Panc1 (cell line): ENCODE measurements around the gene DACH1. TPM values are rescaled to one million over a fixed set of nuclear protein-coding genes. Genes with fewer than 3 reads are reported as not detected.
"Not testable (repeated sequence)": the region's sequence is repeated elsewhere in the genome, so short reads cannot be mapped to it uniquely, and the experiment has no call there.

ENCODE experiments used
- ATAC-seq: fragments of 200-7000 bp; cut with Tn5 transposase; 2 replicates; pipeline ENCODE4 v1.9.1; 2020; ENCODE audit warnings: mild to moderate bottlenecking, moderate library complexity
- BruUV-seq: library from RNA; stranded (reverse); fragments of 400-500 nt; replicated peaks from 2 replicates; lab custom pipeline; 2021; lab: Mats Ljungman, UMichigan
- CTCF ChIA-PET: fragments of 300-600 bp; sonication (Branson Sonifier 250); formaldehyde crosslinking; loops from one replicate; lab custom pipeline; 2022; ENCODE audit warnings: antibody characterized with exemption; lab: Charles Lee
- POLR2A ChIA-PET: fragments of 300-600 bp; sonication (Branson Sonifier 250); formaldehyde crosslinking; loops from one replicate; lab custom pipeline; 2022; ENCODE audit warnings: antibody characterized with exemption; lab: Charles Lee
- DNase-seq: peaks from one replicate; pipeline ENCODE4 v3.0.0-alpha.2; 2010; ENCODE audit warnings: low read depth, low spot score
- H3K27ac ChIP-seq: 2 replicates; pipeline ENCODE4 v1.5.1; 2011; ENCODE audit warnings: mild to moderate bottlenecking, low read length, inconsistent platforms
- H3K27me3 ChIP-seq: fragments of 200-500 bp; sonication (Bioruptor generic); 2 replicates; pipeline ENCODE4 v1.6.0; 2014; ENCODE audit warnings: low read length, inconsistent platforms; ENCODE audit not compliant: control insufficient read depth, insufficient read depth
- H3K36me3 ChIP-seq: fragments of 200-500 bp; sonication (Bioruptor generic); 2 replicates; pipeline ENCODE4 v1.5.1; 2014; ENCODE audit warnings: inconsistent platforms, mild to moderate bottlenecking, low read length, moderate library complexity; ENCODE audit not compliant: control insufficient read depth, insufficient read depth
- H3K4me1 ChIP-seq: 2 replicates; pipeline ENCODE4 v1.5.1; 2011; ENCODE audit warnings: inconsistent platforms, mild to moderate bottlenecking, low read length, moderate library complexity; ENCODE audit not compliant: control insufficient read depth, insufficient read depth
- H3K4me3 ChIP-seq, 2 experiments: 2 replicates each; pipeline ENCODE4 v1.5.1; 2011 to 2012; ENCODE audit warnings: low read depth in 2 of 2, low read length in 2 of 2, mild to moderate bottlenecking in 2 of 2, inconsistent platforms in 1 of 2, moderate library complexity in 1 of 2
- H3K9me3 ChIP-seq: fragments of 200-500 bp; sonication (Bioruptor generic); 2 replicates; pipeline ENCODE4 v1.5.1; 2014; ENCODE audit warnings: low read depth, mild to moderate bottlenecking, inconsistent platforms, low read length, moderate library complexity; ENCODE audit not compliant: control insufficient read depth, insufficient read depth
- POLR2AphosphoS5 ChIP-seq: IDR thresholded peaks from 2 replicates; pipeline ENCODE4 v1.6.1; 2012; ENCODE audit warnings: mild to moderate bottlenecking, low read depth, low read length, moderate library complexity
- SIN3A ChIP-seq: IDR thresholded peaks from 2 replicates; pipeline ENCODE4 v1.6.1; 2012; ENCODE audit warnings: low read depth, mild to moderate bottlenecking, low read length, moderate library complexity, borderline replicate concordance; ENCODE audit not compliant: insufficient read depth
- TCF7L2 ChIP-seq: IDR thresholded peaks from 2 replicates; pipeline ENCODE4 v1.6.1; 2011; ENCODE audit warnings: mild to moderate bottlenecking, low read depth, low read length, inconsistent platforms
- in situ Hi-C: cut with HindIII; loops from 2 replicates; pipeline ENCODE4 v1.10.0; 2016; ENCODE audit warnings: low sequenced_read_pairs, low pct_unique_long_range_greater_than_20kb
- intact Hi-C: fragments of 100-400 bp; cut with micrococcal nuclease; formaldehyde crosslinking; loops from one replicate; pipeline ENCODE4 v1.10.0; 2022; ENCODE audit not compliant: unreplicated experiment
- total RNA-seq: library from RNA; stranded (reverse); gene quantifications from one replicate; pipeline ENCODE4 v1.2.1, GENCODE V29; 2021; ENCODE audit not compliant: unreplicated experiment
- TF ChIP-seq, protein P1 (sequence below), 2 experiments: IDR thresholded peaks; 2 replicates each; pipeline ENCODE4 v1.6.1; 2011 to 2012; ENCODE audit warnings: low read depth in 2 of 2, control low read depth in 1 of 2, low read length in 1 of 2, mild to moderate bottlenecking in 1 of 2, moderate library complexity in 1 of 2; ENCODE audit not compliant: insufficient read depth in 1 of 2
- TF ChIP-seq, protein P2 (sequence below): fragments of 450-650 bp; IDR thresholded peaks from 2 replicates; pipeline ENCODE4 v1.5.1; 2017; ENCODE audit warnings: mild to moderate bottlenecking

The DACH1 gene
- total RNA-seq, 1 experiment from 2014 or later = 0.54 TPM

DNA sequence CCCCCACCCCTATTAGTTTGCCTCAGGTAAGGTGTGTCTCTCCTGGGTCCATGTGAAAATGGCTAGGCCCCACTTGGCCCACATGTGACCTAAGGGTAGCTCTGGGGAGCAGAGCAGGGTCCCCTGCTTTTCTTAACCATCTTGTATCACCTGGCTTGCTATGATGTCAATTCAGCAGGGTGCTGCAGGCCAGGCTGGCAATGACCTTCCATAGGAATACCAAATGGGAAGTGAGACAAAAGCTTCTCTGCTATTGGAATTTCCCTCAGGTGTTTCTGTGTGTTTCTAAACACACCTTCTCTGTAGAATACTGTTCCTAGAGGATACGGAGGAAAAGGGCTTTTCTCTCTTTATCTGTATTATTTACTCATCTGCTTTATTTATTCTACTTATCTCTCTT lies 35.7 kb upstream of the DACH1 start:
- ChIA-PET POLR2A (no interaction called here), CTCF (no interaction called here)
- H3K4me3 ChIP-seq = no peak overlapping the region
- H3K27ac ChIP-seq = no peak overlapping the region
- no peaks in the 10 kb centered on the region for H3K4me1 ChIP-seq
- no peaks in the 10 kb centered on the region for H3K36me3 ChIP-seq
- ATAC-seq = no peak
- no TSS peak for BruUV-seq
- no peaks in the 10 kb centered on the region for H3K9me3 ChIP-seq
- H3K27me3 ChIP-seq = no peaks in the 10 kb centered on the region
- no peak for DNase-seq
- TF ChIP-seq POLR2AphosphoS5 = no peak
- TF ChIP-seq TCF7L2 = no peak
- TF ChIP-seq, protein P1, sequence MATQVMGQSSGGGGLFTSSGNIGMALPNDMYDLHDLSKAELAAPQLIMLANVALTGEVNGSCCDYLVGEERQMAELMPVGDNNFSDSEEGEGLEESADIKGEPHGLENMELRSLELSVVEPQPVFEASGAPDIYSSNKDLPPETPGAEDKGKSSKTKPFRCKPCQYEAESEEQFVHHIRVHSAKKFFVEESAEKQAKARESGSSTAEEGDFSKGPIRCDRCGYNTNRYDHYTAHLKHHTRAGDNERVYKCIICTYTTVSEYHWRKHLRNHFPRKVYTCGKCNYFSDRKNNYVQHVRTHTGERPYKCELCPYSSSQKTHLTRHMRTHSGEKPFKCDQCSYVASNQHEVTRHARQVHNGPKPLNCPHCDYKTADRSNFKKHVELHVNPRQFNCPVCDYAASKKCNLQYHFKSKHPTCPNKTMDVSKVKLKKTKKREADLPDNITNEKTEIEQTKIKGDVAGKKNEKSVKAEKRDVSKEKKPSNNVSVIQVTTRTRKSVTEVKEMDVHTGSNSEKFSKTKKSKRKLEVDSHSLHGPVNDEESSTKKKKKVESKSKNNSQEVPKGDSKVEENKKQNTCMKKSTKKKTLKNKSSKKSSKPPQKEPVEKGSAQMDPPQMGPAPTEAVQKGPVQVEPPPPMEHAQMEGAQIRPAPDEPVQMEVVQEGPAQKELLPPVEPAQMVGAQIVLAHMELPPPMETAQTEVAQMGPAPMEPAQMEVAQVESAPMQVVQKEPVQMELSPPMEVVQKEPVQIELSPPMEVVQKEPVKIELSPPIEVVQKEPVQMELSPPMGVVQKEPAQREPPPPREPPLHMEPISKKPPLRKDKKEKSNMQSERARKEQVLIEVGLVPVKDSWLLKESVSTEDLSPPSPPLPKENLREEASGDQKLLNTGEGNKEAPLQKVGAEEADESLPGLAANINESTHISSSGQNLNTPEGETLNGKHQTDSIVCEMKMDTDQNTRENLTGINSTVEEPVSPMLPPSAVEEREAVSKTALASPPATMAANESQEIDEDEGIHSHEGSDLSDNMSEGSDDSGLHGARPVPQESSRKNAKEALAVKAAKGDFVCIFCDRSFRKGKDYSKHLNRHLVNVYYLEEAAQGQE (IDR thresholded peaks at IDR 0.05; ENCODE audit: insufficient read depth in 1 of 2, low read depth in 2 of 2, low read length in 1 of 2) = no peak
- TF ChIP-seq SIN3A = no peak
- TF ChIP-seq, protein P2, sequence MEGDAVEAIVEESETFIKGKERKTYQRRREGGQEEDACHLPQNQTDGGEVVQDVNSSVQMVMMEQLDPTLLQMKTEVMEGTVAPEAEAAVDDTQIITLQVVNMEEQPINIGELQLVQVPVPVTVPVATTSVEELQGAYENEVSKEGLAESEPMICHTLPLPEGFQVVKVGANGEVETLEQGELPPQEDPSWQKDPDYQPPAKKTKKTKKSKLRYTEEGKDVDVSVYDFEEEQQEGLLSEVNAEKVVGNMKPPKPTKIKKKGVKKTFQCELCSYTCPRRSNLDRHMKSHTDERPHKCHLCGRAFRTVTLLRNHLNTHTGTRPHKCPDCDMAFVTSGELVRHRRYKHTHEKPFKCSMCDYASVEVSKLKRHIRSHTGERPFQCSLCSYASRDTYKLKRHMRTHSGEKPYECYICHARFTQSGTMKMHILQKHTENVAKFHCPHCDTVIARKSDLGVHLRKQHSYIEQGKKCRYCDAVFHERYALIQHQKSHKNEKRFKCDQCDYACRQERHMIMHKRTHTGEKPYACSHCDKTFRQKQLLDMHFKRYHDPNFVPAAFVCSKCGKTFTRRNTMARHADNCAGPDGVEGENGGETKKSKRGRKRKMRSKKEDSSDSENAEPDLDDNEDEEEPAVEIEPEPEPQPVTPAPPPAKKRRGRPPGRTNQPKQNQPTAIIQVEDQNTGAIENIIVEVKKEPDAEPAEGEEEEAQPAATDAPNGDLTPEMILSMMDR = no peak
- in situ Hi-C loops = no loop called here
- intact Hi-C loops = no loop called here

DNA sequence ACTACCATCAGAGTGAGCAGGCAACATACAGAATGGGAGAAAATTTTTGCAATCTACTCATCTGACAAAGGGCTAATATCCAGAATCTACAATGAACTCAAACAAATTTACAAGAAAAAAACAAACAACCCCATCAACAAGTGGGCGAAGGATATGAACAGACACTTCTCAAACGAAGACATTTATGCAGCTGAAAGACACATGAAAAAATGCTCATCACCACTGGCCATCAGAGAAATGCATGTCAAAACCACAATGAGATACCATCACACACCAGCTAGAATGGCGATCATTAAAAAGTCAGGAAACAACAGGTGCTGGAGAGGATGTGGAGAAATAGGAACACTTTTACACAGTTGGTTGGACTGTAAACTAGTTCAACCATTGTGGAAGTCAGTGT lies 26.5 kb upstream of the DACH1 start:
- CTCF ChIA-PET, H3K9me3 ChIP-seq, BruUV-seq, H3K36me3 ChIP-seq, H3K27me3 ChIP-seq, intact Hi-C loops, H3K4me1 ChIP-seq, ATAC-seq, H3K4me3 ChIP-seq, POLR2A ChIA-PET, H3K27ac ChIP-seq, DNase-seq, in situ Hi-C loops: not testable (repeated sequence)

DNA sequence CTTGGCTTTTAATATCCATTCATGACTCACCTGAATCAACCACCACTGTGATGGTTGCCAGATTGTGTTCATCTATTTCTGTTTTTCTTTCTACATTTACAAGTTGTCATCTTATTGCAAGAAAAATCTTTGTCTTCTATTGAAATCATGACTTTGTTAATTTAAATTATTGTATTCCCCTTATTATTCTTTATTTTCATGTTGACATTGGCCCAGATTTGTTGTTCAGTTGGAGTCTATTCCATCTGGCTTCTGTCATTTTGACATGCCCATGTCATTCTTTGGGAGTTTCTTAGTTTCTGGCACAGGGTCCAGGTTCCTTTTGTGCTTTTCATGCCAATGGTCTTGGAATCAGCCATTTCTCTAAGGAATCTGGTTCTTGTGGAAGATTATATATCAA lies 19.9 kb upstream of the DACH1 start:
- Histone ChIP-seq H3K36me3 (no peaks in the 10 kb centered on the region), H3K4me3 (no peak overlapping the region), H3K4me1 (no peaks in the 10 kb centered on the region), H3K27me3 (no peaks in the 10 kb centered on the region), H3K9me3 (no peaks in the 10 kb centered on the region), H3K27ac (no peak overlapping the region)
- TF ChIP-seq, protein P2 = no peak
- TF ChIP-seq POLR2AphosphoS5 = no peak
- no peak for TF ChIP-seq TCF7L2
- TF ChIP-seq, protein P1 (IDR thresholded peaks at IDR 0.05; ENCODE audit: insufficient read depth in 1 of 2, low read depth in 2 of 2, low read length in 1 of 2) = no peak
- TF ChIP-seq SIN3A = no peak
- ChIA-PET CTCF (no interaction called here), POLR2A (no interaction called here)
- no peak for DNase-seq
- in situ Hi-C loops (no loop called here), intact Hi-C loops (no loop called here)
- no peak for ATAC-seq
- BruUV-seq = no TSS peak
